CD8-positive, alpha-beta memory T cell (primary cell): ENCODE results near the gene GMPR2. TPM values are rescaled to one million over a fixed set of nuclear protein-coding genes. Genes with fewer than 3 reads are reported as not detected.

Experiments
- CTCF ChIA-PET: fragments of 350-600 bp; sonication (Branson Sonifier 250); formaldehyde crosslinking; loops from one replicate; lab custom pipeline; 2021; ENCODE audit warnings: antibody characterized with exemption; lab: Charles Lee
- POLR2A ChIA-PET: fragments of 350-600 bp; sonication (Branson Sonifier 250); formaldehyde crosslinking; loops from one replicate; lab custom pipeline; 2021; ENCODE audit warnings: antibody characterized with exemption; lab: Charles Lee
- DNase-seq, 5 donors: peaks; one replicate each; pipeline versions ENCODE4 v3.0.0 to v3.0.0-alpha.2; 2020 to 2022; ENCODE audit warnings: mixed read lengths in 1 of 5
- H3K27ac ChIP-seq: one replicate; pipeline ENCODE4 v1.7.0; 2013; ENCODE audit warnings: low read depth, mild to moderate bottlenecking, low read length, moderate library complexity
- H3K27me3 ChIP-seq: 2 replicates; pipeline ENCODE4 v1.7.0; 2013; ENCODE audit warnings: low read length, mild to moderate bottlenecking; ENCODE audit not compliant: insufficient read depth, poor library complexity, severe bottlenecking
- H3K36me3 ChIP-seq: 2 replicates; pipeline ENCODE4 v1.7.0; 2013; ENCODE audit warnings: mild to moderate bottlenecking, low read length, moderate library complexity; ENCODE audit not compliant: insufficient read depth
- H3K4me1 ChIP-seq: 2 replicates; pipeline ENCODE4 v1.7.0; 2013; ENCODE audit warnings: mild to moderate bottlenecking, low read length, moderate library complexity; ENCODE audit not compliant: insufficient read depth
- H3K4me3 ChIP-seq: 2 replicates; pipeline ENCODE4 v1.7.0; 2013; ENCODE audit warnings: mild to moderate bottlenecking, low read length
- H3K9me3 ChIP-seq: 2 replicates; pipeline ENCODE4 v1.7.0; 2013; ENCODE audit warnings: mild to moderate bottlenecking, low read length
- H3K27ac Mint-ChIP-seq, 8 donors: one replicate each; pipeline ENCODE4 v1.8.0; 2020 to 2021; ENCODE audit warnings: mixed read lengths in 8 of 8, mild to moderate bottlenecking in 6 of 8, inconsistent platforms in 3 of 8, moderate library complexity in 3 of 8
- H3K27me3 Mint-ChIP-seq, 2 donors: one replicate each; pipeline ENCODE4 v1.8.0; 2020 to 2021; ENCODE audit warnings: mixed read lengths in 2 of 2, mild to moderate bottlenecking in 1 of 2, moderate library complexity in 1 of 2
- H3K36me3 Mint-ChIP-seq, 3 donors: one replicate each; pipeline ENCODE4 v1.8.0; 2020 to 2021; ENCODE audit warnings: mixed read lengths in 3 of 3, inconsistent platforms in 1 of 3, mild to moderate bottlenecking in 1 of 3
- H3K4me1 Mint-ChIP-seq, 3 donors: one replicate each; pipeline ENCODE4 v1.8.0; 2020 to 2021; ENCODE audit warnings: mixed read lengths in 3 of 3, inconsistent platforms in 1 of 3, mild to moderate bottlenecking in 1 of 3
- H3K4me3 Mint-ChIP-seq, 7 donors: one replicate each; pipeline ENCODE4 v1.8.0; 2020 to 2021; ENCODE audit warnings: mixed read lengths in 7 of 7, mild to moderate bottlenecking in 6 of 7, moderate library complexity in 4 of 7, inconsistent platforms in 2 of 7
- H3K9me3 Mint-ChIP-seq, 5 donors: one replicate each; pipeline ENCODE4 v1.8.0; 2020 to 2022; ENCODE audit warnings: mixed read lengths in 5 of 5, mild to moderate bottlenecking in 3 of 5, moderate library complexity in 2 of 5, inconsistent platforms in 1 of 5
- polyA plus RNA-seq: library from polyadenylated mRNA; unstranded; fragments of 300-500 nt; fragmentation: Illumina TruSeq; gene quantifications from one replicate; pipeline ENCODE4 v1.2.3, GENCODE V29; 2021
- total RNA-seq, 2 experiments: library from RNA; stranded (reverse); gene quantifications; one replicate each; pipeline ENCODE4 v1.2.3, GENCODE V29; 2021

Gene GMPR2
- total and polyA plus RNA-seq, 3 experiments from 2014 or later: 43.6 to 96.8 (median 48.6) TPM

DNA sequence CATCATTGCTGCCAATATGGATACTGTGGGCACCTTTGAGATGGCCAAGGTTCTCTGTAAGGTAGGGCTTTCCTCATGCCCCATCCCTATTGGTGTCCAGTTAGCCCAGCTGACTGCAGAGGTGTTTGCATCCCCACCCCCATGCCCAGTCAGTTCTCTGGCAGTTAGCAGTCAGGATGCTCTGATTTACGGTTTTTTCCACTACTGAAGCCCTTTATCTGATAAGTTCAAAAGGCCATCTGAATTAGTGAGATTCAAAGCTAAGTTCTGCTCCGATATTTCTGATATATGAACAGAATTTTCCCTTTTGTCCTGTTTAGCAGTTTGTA is 773 bp downstream of the GMPR2 start:
- Histone ChIP-seq H3K4me1 (peaks cover 41% of the 10 kb centered on the region), H3K36me3 (peaks cover 44% of the 10 kb centered on the region), H3K4me3 (peak overlapping the region; percentile 92), H3K9me3 (no peaks in the 10 kb centered on the region), H3K27me3 (no peaks in the 10 kb centered on the region), H3K27ac (peak overlapping the region; percentile 79)
- peaks cover 0 to 66% (median 21%) of the 10 kb centered on the region in 3 donors for H3K36me3 Mint-ChIP-seq
- peak overlapping the region; percentile 95 to 99 (median 98) for H3K27ac Mint-ChIP-seq
- POLR2A ChIA-PET: interaction anchor here (2.3 kb wide), 1 partner anchor 9 kb away, joined by 30 read pairs; the partner anchor contains the start of gene TINF2
- no peak for DNase-seq
- H3K4me3 Mint-ChIP-seq: peak overlapping the region; percentile 95 to 99 (median 98)
- CTCF ChIA-PET: interaction anchor here (0.6 to 3.2 kb wide), 4 partner anchors 9 to 123 kb away, joined by 3 to 16 read pairs (median 4); partner anchors contain the start of genes MDP1, TINF2 and TM9SF1
- no peaks in the 10 kb centered on the region for H3K9me3 Mint-ChIP-seq
- no peaks in the 10 kb centered on the region for H3K27me3 Mint-ChIP-seq
- H3K4me1 Mint-ChIP-seq: peaks cover 55 to 76% (median 75%) of the 10 kb centered on the region in 3 donors

DNA sequence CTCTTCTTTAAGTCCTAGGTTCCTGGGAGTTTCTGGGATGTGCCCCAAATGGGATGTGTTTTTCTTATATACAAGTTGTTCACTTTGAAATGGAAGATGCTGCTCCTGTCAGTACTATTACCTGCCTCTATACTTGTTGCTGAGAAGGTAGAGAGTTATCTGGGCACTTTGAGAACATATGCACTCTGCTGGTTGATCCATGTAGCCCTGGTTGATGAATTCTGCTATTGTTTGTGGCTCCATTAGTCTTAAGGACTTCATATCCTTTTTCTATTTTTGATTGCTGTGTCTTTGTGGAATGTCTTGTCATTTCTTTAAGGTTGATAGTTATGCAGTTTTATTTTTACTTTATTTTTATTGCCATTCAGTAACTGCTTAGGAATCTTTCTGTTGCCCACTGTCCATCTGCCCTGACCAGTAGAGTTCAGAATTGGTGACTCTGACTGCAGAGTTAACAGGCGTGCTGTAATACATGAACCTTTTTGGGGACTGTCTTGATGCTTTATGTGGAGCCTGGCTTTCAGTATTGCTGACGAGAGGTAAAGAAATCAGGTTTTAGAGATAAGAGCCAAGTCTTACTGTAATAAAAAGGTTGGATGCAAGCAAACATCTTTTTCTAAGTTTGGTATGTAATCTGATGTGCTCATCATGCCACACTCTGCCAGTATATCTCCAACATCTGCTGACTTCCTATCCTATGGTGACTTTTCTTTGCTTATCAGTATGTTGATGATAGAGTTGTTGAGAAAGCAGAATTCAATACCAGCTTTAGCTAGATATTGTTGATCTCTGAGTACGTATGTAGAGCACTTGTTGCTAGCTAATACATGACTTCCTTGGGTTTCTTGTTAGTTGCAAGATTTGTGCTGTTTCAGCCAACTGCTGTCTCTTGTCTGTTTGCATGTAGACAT is 1.6 kb downstream of the GMPR2 start:
- peaks cover 0 to 70% (median 21%) of the 10 kb centered on the region in 3 donors for H3K36me3 Mint-ChIP-seq

GRCh38 chr14:24235804-24236688 is 3.3 kb downstream of the GMPR2 start:
- H3K27ac Mint-ChIP-seq: peak overlapping the region in 7 of 8 donors; percentile 20 to 99 (median 77)
- peaks cover 0 to 2% of the 10 kb centered on the region in 2 donors for H3K27me3 Mint-ChIP-seq
- H3K4me3 Mint-ChIP-seq: peak overlapping the region in 2 of 7 donors; percentile 7 to 96
- H3K36me3 ChIP-seq: peaks cover 70% of the 10 kb centered on the region
- no peaks in the 10 kb centered on the region for H3K9me3 Mint-ChIP-seq
- no peak overlapping the region for H3K4me3 ChIP-seq
- peaks cover 62% of the 10 kb centered on the region for H3K4me1 ChIP-seq
- H3K27ac ChIP-seq: no peak overlapping the region
- no peaks in the 10 kb centered on the region for H3K9me3 ChIP-seq
- CTCF ChIA-PET: interaction anchor here (1.0 to 12.1 kb wide), 4 partner anchors 20 to 195 kb away, joined by 3 to 146 read pairs (median 5); partner anchors contain the start of genes CIDEB, LTB4R, LTB4R2 and MDP1
- H3K36me3 Mint-ChIP-seq: peaks cover 4 to 84% (median 25%) of the 10 kb centered on the region in 3 donors
- peaks cover 77 to 94% (median 91%) of the 10 kb centered on the region in 3 donors for H3K4me1 Mint-ChIP-seq
- POLR2A ChIA-PET: interaction anchor here (1.4 kb wide), 1 partner anchor 23 kb away, joined by 3 read pairs; the partner anchor contains the start of gene CHMP4A
- H3K27me3 ChIP-seq: no peaks in the 10 kb centered on the region
- no peak for DNase-seq

More for the DNA sequence above, 1.6 kb downstream of the GMPR2 start:
- Histone ChIP-seq H3K36me3 (peaks cover 53% of the 10 kb centered on the region), H3K9me3 (no peaks in the 10 kb centered on the region), H3K27me3 (no peaks in the 10 kb centered on the region), H3K27ac (no peak overlapping the region), H3K4me3 (no peak overlapping the region), H3K4me1 (peaks cover 50% of the 10 kb centered on the region)
- ChIA-PET POLR2A (interaction anchor here (2.3 kb wide), 1 partner anchor 8 kb away, joined by 30 read pairs; the partner anchor contains the start of gene TINF2), CTCF (interaction anchor here (0.8 to 3.2 kb wide), 8 partner anchors 8 to 197 kb away, joined by 3 to 16 read pairs (median 4); partner anchors contain the start of genes CIDEB, TINF2 and TM9SF1)
- H3K27ac Mint-ChIP-seq: peak overlapping the region; percentile 40 to 99 (median 76)
- H3K4me1 Mint-ChIP-seq: peaks cover 61 to 80% (median 78%) of the 10 kb centered on the region in 3 donors
- peak overlapping the region in 6 of 7 donors; percentile 32 to 99 (median 72) for H3K4me3 Mint-ChIP-seq
- no peaks in the 10 kb centered on the region for H3K9me3 Mint-ChIP-seq
- DNase-seq: no peak
- H3K27me3 Mint-ChIP-seq: no peaks in the 10 kb centered on the region

GRCh38 chr14:24236689-24237462 is 4.1 kb downstream of the GMPR2 start:
- Mint-ChIP-seq H3K27ac (peak overlapping the region in 4 of 8 donors; percentile 60 to 99 (median 80)), H3K4me3 (peak overlapping the region in 2 of 7 donors; percentile 27 to 96), H3K9me3 (no peaks in the 10 kb centered on the region), H3K36me3 (peaks cover 4 to 83% (median 25%) of the 10 kb centered on the region in 3 donors), H3K27me3 (peaks cover 0 to 2% of the 10 kb centered on the region in 2 donors), H3K4me1 (peaks cover 72 to 92% (median 91%) of the 10 kb centered on the region in 3 donors)
- no peak overlapping the region for H3K27ac ChIP-seq
- ChIA-PET CTCF (interaction anchor here (1.5 to 12.1 kb wide), 3 partner anchors 21 to 72 kb away, joined by 6 to 146 read pairs (median 6); partner anchors contain the start of genes CIDEB, LTB4R, LTB4R2 and MDP1), POLR2A (interaction anchor here (1.4 kb wide), 1 partner anchor 24 kb away, joined by 3 read pairs; the partner anchor contains the start of gene CHMP4A)
- DNase-seq: no peak
- no peaks in the 10 kb centered on the region for H3K27me3 ChIP-seq
- H3K4me1 ChIP-seq: peaks cover 62% of the 10 kb centered on the region
- no peak overlapping the region for H3K4me3 ChIP-seq
- H3K36me3 ChIP-seq: peaks cover 70% of the 10 kb centered on the region
- H3K9me3 ChIP-seq: no peaks in the 10 kb centered on the region

DNA sequence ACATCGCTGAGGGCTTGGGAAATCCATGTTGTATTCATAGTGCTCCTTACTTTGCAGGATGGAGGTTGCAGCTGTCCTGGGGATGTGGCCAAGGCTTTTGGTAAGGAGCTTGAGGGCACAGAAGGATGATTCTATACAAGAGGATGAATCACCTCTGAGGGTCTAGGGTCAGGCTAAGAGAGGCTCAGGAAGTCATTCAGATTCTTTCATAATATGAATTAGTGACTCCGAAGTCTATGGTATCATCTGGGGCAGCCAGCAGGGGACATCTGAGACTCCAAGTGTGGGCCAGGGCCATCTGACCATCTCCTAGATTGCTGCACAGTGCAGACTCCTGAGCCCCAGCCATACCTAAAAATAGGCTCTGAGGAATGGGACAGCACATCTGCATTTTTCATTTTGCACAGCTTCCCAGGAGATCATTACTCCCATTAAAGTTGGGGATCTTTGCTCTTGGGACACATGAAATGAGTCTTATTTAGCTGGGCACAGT is 4.8 kb downstream of the GMPR2 start:
- peaks cover 63% of the 10 kb centered on the region for H3K4me1 ChIP-seq
- Mint-ChIP-seq H3K27ac (peak overlapping the region in 6 of 8 donors; percentile 9 to 99 (median 68)), H3K4me1 (peaks cover 76 to 94% (median 92%) of the 10 kb centered on the region in 3 donors), H3K36me3 (peaks cover 4 to 84% (median 25%) of the 10 kb centered on the region in 3 donors), H3K9me3 (no peaks in the 10 kb centered on the region), H3K27me3 (peaks cover 0 to 2% of the 10 kb centered on the region in 2 donors), H3K4me3 (peak overlapping the region in 2 of 7 donors; percentile 27 to 96)
- DNase-seq: no peak
- POLR2A ChIA-PET: interaction anchor here (0.9 to 1.4 kb wide), 2 partner anchors 24 to 127 kb away, joined by 3 read pairs; partner anchors contain the start of gene CHMP4A
- H3K27ac ChIP-seq: no peak overlapping the region
- no peaks in the 10 kb centered on the region for H3K9me3 ChIP-seq
- H3K4me3 ChIP-seq: no peak overlapping the region
- CTCF ChIA-PET: interaction anchor here (1.5 to 12.1 kb wide), 4 partner anchors 22 to 194 kb away, joined by 6 to 146 read pairs (median 6); partner anchors contain the start of genes CIDEB, LTB4R, LTB4R2 and MDP1
- no peaks in the 10 kb centered on the region for H3K27me3 ChIP-seq
- peaks cover 70% of the 10 kb centered on the region for H3K36me3 ChIP-seq

GRCh38 chr14:24238123-24238522 is 5.4 kb downstream of the GMPR2 start:
- Histone ChIP-seq H3K27me3 (no peaks in the 10 kb centered on the region), H3K27ac (no peak overlapping the region), H3K36me3 (peaks cover 70% of the 10 kb centered on the region), H3K4me3 (no peak overlapping the region), H3K4me1 (peaks cover 62% of the 10 kb centered on the region), H3K9me3 (no peaks in the 10 kb centered on the region)
- Mint-ChIP-seq H3K27me3 (peaks cover 0 to 2% of the 10 kb centered on the region in 2 donors), H3K4me1 (peaks cover 76 to 96% (median 91%) of the 10 kb centered on the region in 3 donors), H3K4me3 (peak overlapping the region in 1 of 7 donors; percentile 96), H3K9me3 (no peaks in the 10 kb centered on the region), H3K27ac (peak overlapping the region in 7 of 8 donors; percentile 13 to 99 (median 44)), H3K36me3 (peaks cover 4 to 81% (median 25%) of the 10 kb centered on the region in 3 donors)
- POLR2A ChIA-PET: interaction anchor here (0.7 to 1.4 kb wide), 3 partner anchors 25 to 128 kb away, joined by 3 read pairs; partner anchors contain the start of gene CHMP4A
- CTCF ChIA-PET: interaction anchor here (1.5 to 12.1 kb wide), 4 partner anchors 22 to 193 kb away, joined by 6 to 146 read pairs (median 6); partner anchors contain the start of genes CIDEB, LTB4R, LTB4R2 and MDP1
- DNase-seq: no peak
